Measurements from ENCODE around the gene APOO. TPM values are rescaled to one million over a fixed set of nuclear protein-coding genes. Genes with fewer than 3 reads are reported as not detected.

Gene APOO
- total and polyA plus RNA-seq, 2 experiments from 2014 or later: 32.8 to 72.4 TPM

DNA sequence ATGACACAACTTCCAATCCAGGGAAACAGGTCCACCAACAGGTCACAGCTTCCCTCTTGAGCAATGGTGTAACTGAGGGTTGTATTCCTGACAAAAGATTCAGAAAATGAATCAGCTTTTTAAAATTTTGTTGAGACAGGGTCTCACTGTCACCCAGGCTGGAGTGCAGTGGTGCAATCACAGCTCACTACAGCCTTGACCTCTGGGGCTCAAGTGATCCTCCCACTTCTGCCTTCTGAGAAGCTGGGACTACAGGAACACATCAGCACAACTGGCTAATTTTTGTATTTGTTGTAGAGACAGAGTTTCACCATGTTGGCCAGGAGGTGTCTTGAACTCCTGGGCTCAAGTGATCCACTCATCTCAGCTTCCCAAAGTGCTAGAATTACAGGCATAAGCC is 81.1 kb downstream of the APOO start:
- Mint-ChIP-seq H3K4me1 (peaks cover 3% of the 10 kb centered on the region; the same call in 2 of the 3 replicates), H3K36me3 (ENCODE audit: low read depth) (no peaks in the 10 kb centered on the region), H3K27me3 (ENCODE audit: insufficient read depth, low read depth, poor library complexity) (no peaks in the 10 kb centered on the region), H3K9me3 (no peaks in the 10 kb centered on the region), H3K4me3 (no peak overlapping the region), H3K27ac (no peak overlapping the region)
- Histone ChIP-seq H3K27ac (ENCODE audit: low read depth) (no peak overlapping the region), H3K36me3 (ENCODE audit: insufficient read depth) (no peaks in the 10 kb centered on the region), H3K27me3 (ENCODE audit: insufficient read depth) (no peaks in the 10 kb centered on the region), H3K9me2 (ENCODE audit: insufficient read depth) (no peaks in the 10 kb centered on the region), H3K79me2 (replicated peaks; ENCODE audit: insufficient read depth) (no peaks in the 10 kb centered on the region), H4K20me1 (replicated peaks; ENCODE audit: insufficient read depth) (no peaks in the 10 kb centered on the region), H3K4me1 (ENCODE audit: insufficient read depth) (no peaks in the 10 kb centered on the region), H3F3A (replicated peaks; ENCODE audit: low read depth) (no peaks in the 10 kb centered on the region), H3K4me3 (no peak overlapping the region), H2AFZ (no peak overlapping the region), H3K4me2 (no peak overlapping the region)
- DNase-seq (ENCODE audit: low spot score): no peak
- no peak for ATAC-seq
- TF ChIP-seq, protein P1, sequence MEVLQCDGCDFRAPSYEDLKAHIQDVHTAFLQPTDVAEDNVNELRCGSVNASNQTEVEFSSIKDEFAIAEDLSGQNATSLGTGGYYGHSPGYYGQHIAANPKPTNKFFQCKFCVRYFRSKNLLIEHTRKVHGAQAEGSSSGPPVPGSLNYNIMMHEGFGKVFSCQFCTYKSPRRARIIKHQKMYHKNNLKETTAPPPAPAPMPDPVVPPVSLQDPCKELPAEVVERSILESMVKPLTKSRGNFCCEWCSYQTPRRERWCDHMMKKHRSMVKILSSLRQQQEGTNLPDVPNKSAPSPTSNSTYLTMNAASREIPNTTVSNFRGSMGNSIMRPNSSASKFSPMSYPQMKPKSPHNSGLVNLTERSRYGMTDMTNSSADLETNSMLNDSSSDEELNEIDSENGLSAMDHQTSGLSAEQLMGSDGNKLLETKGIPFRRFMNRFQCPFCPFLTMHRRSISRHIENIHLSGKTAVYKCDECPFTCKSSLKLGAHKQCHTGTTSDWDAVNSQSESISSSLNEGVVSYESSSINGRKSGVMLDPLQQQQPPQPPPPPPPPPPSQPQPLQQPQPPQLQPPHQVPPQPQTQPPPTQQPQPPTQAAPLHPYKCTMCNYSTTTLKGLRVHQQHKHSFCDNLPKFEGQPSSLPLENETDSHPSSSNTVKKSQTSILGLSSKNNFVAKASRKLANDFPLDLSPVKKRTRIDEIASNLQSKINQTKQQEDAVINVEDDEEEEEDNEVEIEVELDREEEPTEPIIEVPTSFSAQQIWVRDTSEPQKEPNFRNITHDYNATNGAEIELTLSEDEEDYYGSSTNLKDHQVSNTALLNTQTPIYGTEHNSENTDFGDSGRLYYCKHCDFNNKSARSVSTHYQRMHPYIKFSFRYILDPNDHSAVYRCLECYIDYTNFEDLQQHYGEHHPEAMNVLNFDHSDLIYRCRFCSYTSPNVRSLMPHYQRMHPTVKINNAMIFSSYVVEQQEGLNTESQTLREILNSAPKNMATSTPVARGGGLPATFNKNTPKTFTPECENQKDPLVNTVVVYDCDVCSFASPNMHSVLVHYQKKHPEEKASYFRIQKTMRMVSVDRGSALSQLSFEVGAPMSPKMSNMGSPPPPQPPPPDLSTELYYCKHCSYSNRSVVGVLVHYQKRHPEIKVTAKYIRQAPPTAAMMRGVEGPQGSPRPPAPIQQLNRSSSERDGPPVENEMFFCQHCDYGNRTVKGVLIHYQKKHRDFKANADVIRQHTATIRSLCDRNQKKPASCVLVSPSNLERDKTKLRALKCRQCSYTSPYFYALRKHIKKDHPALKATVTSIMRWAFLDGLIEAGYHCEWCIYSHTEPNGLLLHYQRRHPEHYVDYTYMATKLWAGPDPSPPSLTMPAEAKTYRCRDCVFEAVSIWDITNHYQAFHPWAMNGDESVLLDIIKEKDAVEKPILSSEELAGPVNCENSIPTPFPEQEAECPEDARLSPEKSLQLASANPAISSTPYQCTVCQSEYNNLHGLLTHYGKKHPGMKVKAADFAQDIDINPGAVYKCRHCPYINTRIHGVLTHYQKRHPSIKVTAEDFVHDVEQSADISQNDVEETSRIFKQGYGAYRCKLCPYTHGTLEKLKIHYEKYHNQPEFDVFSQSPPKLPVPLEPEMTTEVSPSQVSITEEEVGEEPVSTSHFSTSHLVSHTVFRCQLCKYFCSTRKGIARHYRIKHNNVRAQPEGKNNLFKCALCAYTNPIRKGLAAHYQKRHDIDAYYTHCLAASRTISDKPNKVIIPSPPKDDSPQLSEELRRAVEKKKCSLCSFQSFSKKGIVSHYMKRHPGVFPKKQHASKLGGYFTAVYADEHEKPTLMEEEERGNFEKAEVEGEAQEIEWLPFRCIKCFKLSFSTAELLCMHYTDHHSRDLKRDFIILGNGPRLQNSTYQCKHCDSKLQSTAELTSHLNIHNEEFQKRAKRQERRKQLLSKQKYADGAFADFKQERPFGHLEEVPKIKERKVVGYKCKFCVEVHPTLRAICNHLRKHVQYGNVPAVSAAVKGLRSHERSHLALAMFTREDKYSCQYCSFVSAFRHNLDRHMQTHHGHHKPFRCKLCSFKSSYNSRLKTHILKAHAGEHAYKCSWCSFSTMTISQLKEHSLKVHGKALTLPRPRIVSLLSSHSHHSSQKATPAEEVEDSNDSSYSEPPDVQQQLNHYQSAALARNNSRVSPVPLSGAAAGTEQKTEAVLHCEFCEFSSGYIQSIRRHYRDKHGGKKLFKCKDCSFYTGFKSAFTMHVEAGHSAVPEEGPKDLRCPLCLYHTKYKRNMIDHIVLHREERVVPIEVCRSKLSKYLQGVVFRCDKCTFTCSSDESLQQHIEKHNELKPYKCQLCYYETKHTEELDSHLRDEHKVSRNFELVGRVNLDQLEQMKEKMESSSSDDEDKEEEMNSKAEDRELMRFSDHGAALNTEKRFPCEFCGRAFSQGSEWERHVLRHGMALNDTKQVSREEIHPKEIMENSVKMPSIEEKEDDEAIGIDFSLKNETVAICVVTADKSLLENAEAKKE (CRISPR knock-in tag; IDR thresholded peaks at IDR 0.05): no peak
- TF ChIP-seq ZNF331 (CRISPR knock-in tag; IDR thresholded peaks at IDR 0.05; ENCODE audit: low read depth) (no peak), ETS1 (IDR thresholded peaks at IDR 0.05) (no peak), CTCF (conservative IDR thresholded peaks at IDR 0.05; ENCODE audit: low read depth in 2 of 2) (no peak), ZNF114 (CRISPR knock-in tag; IDR thresholded peaks at IDR 0.05) (no peak), CREB1 (CRISPR knock-in tag; IDR thresholded peaks at IDR 0.05; ENCODE audit: low read depth) (no peak)
